K562 (cell line): ENCODE measurements around the gene RASGRP4. TPM values are rescaled to one million over a fixed set of nuclear protein-coding genes. Genes with fewer than 3 reads are reported as not detected.

Experiments
- CTCFL ChIP-seq: IDR thresholded peaks from 2 replicates; pipeline ENCODE4 v1.6.1; 2011; ENCODE audit warnings: borderline replicate concordance, low read depth, mild to moderate bottlenecking, moderate library complexity, low read length; ENCODE audit not compliant: insufficient read depth, poor library complexity, severe bottlenecking
- CUX1 ChIP-seq: fragments of 200-800 bp; sonication (Bioruptor generic); IDR thresholded peaks from 2 replicates; pipeline ENCODE4 v1.6.1; 2016; ENCODE audit warnings: missing genetic modification characterization, missing compliant biosample characterization
- DEAF1 ChIP-seq: fragments of 450-650 bp; formaldehyde crosslinking; IDR thresholded peaks from 2 replicates; pipeline ENCODE4 v1.4.0; 2020; ENCODE audit warnings: mild to moderate bottlenecking, moderate library complexity
- ILK ChIP-seq: fragments of 450-650 bp; IDR thresholded peaks from 2 replicates; pipeline ENCODE4 v1.6.1; 2016; ENCODE audit warnings: missing genetic modification characterization, low read depth, mild to moderate bottlenecking, missing compliant biosample characterization, moderate library complexity, borderline replicate concordance
- JUND ChIP-seq, 2 experiments: IDR thresholded peaks; 2 replicates in 1 of 2; 3 replicates in 1 of 2; pipeline ENCODE4 v1.6.1; 2011; ENCODE audit warnings: borderline replicate concordance in 2 of 2, low read depth in 2 of 2, low read length in 2 of 2, improper control_type of control experiment in 1 of 2, missing biosample characterization in 1 of 2, missing genetic modification characterization in 1 of 2, missing genetic modification reagents in 1 of 2
- TEAD4 ChIP-seq, 2 experiments: sonication (generic) in 1 of 2; formaldehyde crosslinking in 1 of 2; IDR thresholded peaks; 2 replicates each; pipeline versions ENCODE4 v1.6.1 to v1.8.0; 2012 to 2022; ENCODE audit warnings: borderline replicate concordance in 1 of 2, inconsistent platforms in 1 of 2, low read length in 1 of 2, mild to moderate bottlenecking in 1 of 2, missing genetic modification reagents in 1 of 2
- ZNF253 ChIP-seq: fragments of 250-450 bp; sonication (Bioruptor Pico); conservative IDR thresholded peaks from 2 replicates; pipeline ENCODE4 v1.6.1; 2021; ENCODE audit warnings: mild to moderate bottlenecking
- ZNF274 ChIP-seq: IDR thresholded peaks from 2 replicates; pipeline ENCODE4 v1.6.1; 2011; ENCODE audit warnings: low read depth, mild to moderate bottlenecking, low read length, moderate library complexity, borderline replicate concordance
- ZNF609 ChIP-seq: sonication (generic); formaldehyde crosslinking; IDR thresholded peaks from 2 replicates; pipeline ENCODE4 v1.8.1; 2023; ENCODE audit warnings: missing genetic modification reagents, mild to moderate bottlenecking, borderline replicate concordance
- ZSCAN29 ChIP-seq: fragments of 450-650 bp; IDR thresholded peaks from 2 replicates; pipeline ENCODE4 v1.6.1; 2017
- polyA plus RNA-seq, 8 experiments: library from polyadenylated mRNA; depleted of rRNA in 4 of 8; stranded (reverse) in 5 of 8; unstranded in 3 of 8; fragments of >200 nt; fragmentation: Nextera tagmentation in 2 of 8; fragmentation: Illumina TruSeq in 1 of 8; extraction: Ambion mirVana in 2 of 8; extraction: Trizol in 1 of 8; gene quantifications; 2 replicates each; pipeline versions ENCODE4 v1.2.1 to v1.2.3, GENCODE V29; 2011 to 2014; ENCODE audit warnings: inconsistent platforms in 1 of 8, missing spikeins in 1 of 8
- total RNA-seq, 7 experiments: library from RNA; depleted of rRNA in 6 of 7; stranded (reverse); fragments of >200 nt in 6 of 7; fragmentation: Illumina TruSeq in 2 of 7; extraction: Trizol in 2 of 7; gene quantifications; 2 replicates each; pipeline versions ENCODE4 v1.2.1 to v1.2.3, GENCODE V29; 2011 to 2021; ENCODE audit warnings: low replicate concordance in 1 of 7

Gene RASGRP4
- total and polyA plus RNA-seq, 9 of the 15 experiments (the other 6 are each of a cell fraction or from before 2014, with no cell fraction given) = 0.39 to 4.6 (median 3.8) TPM

GRCh38 chr19:38385057-38385803 lies 40.8 kb downstream of the RASGRP4 start (continued):
- TF ChIP-seq CTCFL (no peak), ZNF274 (no peak), ILK (no peak), TEAD4 (IDR thresholded peaks at IDR 0.05; ENCODE audit: low read length) (no peak), TEAD4 (CRISPR knock-in tag; IDR thresholded peaks at IDR 0.05; ENCODE audit: borderline replicate concordance) (no peak), ZNF609 (CRISPR knock-in tag) (no peak), ZNF253 (CRISPR knock-in tag) (no peak), JUND (IDR thresholded peaks at IDR 0.05; ENCODE audit: borderline replicate concordance, low read depth, low read length) (no peak), JUND (tag; IDR thresholded peaks at IDR 0.05; ENCODE audit: borderline replicate concordance, low read depth, low read length) (no peak), ZSCAN29 (no peak), DEAF1 (CRISPR knock-in tag) (no peak), CUX1 (CRISPR knock-in tag) (no peak)
